A673 (cell line): ENCODE measurements around the gene ZC3H12C.

Source experiments
- EZH2 ChIP-seq: fragments of 200-600 bp; sonication (generic); IDR thresholded peaks from 2 replicates; pipeline ENCODE4 v1.6.1; 2017; ENCODE audit warnings: borderline replicate concordance, low read depth, mild to moderate bottlenecking, mixed read lengths, antibody characterized with exemption, low read length; ENCODE audit not compliant: poor library complexity, severe bottlenecking
- TF ChIP-seq, protein P1 (sequence below): fragments of 300-800, 200-600 bp; sonication (generic); conservative IDR thresholded peaks from 2 replicates; pipeline ENCODE4 v1.5.1; 2017; ENCODE audit warnings: low read depth, mild to moderate bottlenecking, antibody characterized with exemption, low read length, moderate library complexity, mixed read lengths

DNA sequence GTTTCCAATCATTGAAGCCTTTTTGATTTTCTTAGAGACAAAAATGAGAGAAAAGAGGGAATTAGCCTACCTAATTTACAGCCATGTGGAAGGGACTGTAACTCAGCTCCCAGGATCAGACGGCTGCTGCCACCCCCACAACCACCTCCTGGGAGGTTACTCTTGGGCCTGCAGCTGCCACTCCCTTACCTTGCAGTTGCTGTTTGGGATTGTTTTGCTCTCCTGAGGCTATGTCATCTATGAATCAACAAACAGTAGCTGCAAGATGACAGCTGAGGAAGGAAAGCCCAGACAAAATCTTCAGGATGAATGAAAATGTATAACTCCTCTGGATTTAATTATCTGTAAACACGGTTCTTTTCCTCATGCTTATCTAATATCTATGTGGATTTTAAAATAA lies 28.0 kb upstream of the ZC3H12C start:
- TF ChIP-seq, protein P1, sequence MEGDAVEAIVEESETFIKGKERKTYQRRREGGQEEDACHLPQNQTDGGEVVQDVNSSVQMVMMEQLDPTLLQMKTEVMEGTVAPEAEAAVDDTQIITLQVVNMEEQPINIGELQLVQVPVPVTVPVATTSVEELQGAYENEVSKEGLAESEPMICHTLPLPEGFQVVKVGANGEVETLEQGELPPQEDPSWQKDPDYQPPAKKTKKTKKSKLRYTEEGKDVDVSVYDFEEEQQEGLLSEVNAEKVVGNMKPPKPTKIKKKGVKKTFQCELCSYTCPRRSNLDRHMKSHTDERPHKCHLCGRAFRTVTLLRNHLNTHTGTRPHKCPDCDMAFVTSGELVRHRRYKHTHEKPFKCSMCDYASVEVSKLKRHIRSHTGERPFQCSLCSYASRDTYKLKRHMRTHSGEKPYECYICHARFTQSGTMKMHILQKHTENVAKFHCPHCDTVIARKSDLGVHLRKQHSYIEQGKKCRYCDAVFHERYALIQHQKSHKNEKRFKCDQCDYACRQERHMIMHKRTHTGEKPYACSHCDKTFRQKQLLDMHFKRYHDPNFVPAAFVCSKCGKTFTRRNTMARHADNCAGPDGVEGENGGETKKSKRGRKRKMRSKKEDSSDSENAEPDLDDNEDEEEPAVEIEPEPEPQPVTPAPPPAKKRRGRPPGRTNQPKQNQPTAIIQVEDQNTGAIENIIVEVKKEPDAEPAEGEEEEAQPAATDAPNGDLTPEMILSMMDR: no peak
- no peak for TF ChIP-seq EZH2
